Measurements from ENCODE around the gene ALK.

DNA sequence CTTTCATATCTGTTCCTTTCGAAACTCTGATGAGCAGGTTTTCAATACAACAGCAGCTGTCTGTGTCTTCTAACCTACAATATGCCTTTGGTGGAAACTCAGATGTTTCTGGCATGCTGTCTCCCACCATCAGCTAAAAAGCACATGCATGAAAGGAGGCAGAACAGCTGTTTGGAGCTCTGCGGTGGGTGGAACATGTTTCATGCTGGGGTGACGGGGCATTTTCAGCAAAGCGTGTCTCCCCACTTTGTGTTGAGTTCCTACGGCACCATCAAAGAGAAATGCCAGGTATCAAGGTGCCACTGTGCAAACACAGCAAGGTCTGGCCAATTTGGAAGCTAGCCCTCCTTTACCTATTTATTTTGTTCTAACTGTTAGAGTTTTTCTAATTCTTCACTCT lies 516.1 kb downstream of the ALK start:
- no peak for TF ChIP-seq CREB1 (CRISPR knock-in tag; IDR thresholded peaks at IDR 0.05; ENCODE audit: low read depth)
- TF ChIP-seq CTCF (conservative IDR thresholded peaks at IDR 0.05; ENCODE audit: low read depth in 2 of 2) = no peak
- no peak for TF ChIP-seq POLR2AphosphoS5 (IDR thresholded peaks at IDR 0.05; ENCODE audit: low read depth)
